Lower lobe of right lung (tissue), 2 donors: Measurements from ENCODE around the gene GTF3C5. TPM values are rescaled to one million over a fixed set of nuclear protein-coding genes. Genes with fewer than 3 reads are reported as not detected.

Experiments used
- ATAC-seq, 2 donors: fragments of 200-7000 bp; cut with Tn5 transposase; one replicate each; pipeline ENCODE4 v1.9.1; 2020 to 2022; ENCODE audit warnings: mild to moderate bottlenecking in 2 of 2, moderate library complexity in 2 of 2
- DNase-seq: peaks from one replicate; pipeline ENCODE4 v3.0.0-alpha.2; 2020
- H3K27ac ChIP-seq: fragments of 200-600 bp; one replicate; pipeline ENCODE4 v1.8.0; 2022
- H3K27me3 ChIP-seq: fragments of 200-600 bp; one replicate; pipeline ENCODE4 v1.8.0; 2022; ENCODE audit warnings: low read depth
- H3K36me3 ChIP-seq: fragments of 200-600 bp; one replicate; pipeline ENCODE4 v1.8.0; 2022; ENCODE audit warnings: mild to moderate bottlenecking
- H3K4me1 ChIP-seq: fragments of 200-600 bp; one replicate; pipeline ENCODE4 v1.8.0; 2022
- H3K4me3 ChIP-seq: fragments of 200-600 bp; one replicate; pipeline ENCODE4 v1.8.0; 2022; ENCODE audit warnings: mild to moderate bottlenecking
- H3K9me3 ChIP-seq: fragments of 200-600 bp; one replicate; pipeline ENCODE4 v1.8.0; 2022
- CTCF ChIP-seq: fragments of 200-600 bp; IDR thresholded peaks from one replicate; pipeline ENCODE4 v1.8.0; 2022; ENCODE audit warnings: antibody characterized with exemption, mild to moderate bottlenecking
- intact Hi-C: fragments of 100-400 bp; cut with DNase I; formaldehyde crosslinking; loops from one replicate; pipeline ENCODE4 v1.11.0; 2022
- total RNA-seq: library from RNA; stranded (reverse); fragmentation: NEBNext Ultra II Directional; extraction: Animal tissue kit (Norgen Biotek cat#: 25700); gene quantifications from one replicate; pipeline ENCODE4 v1.2.1, GENCODE V29; 2021
- donor health status: DM: no; HTN: yes; CAD: no; lungs with severe emphysema.

The GTF3C5 gene
- total RNA-seq, 1 donor from 2014 or later, result 44.8 TPM

- H3K27me3 ChIP-seq, result no peaks in the 10 kb centered on the region
- H3K4me1 ChIP-seq, result no peaks in the 10 kb centered on the region
- H3K4me3 ChIP-seq, result no peak overlapping the region
- intact Hi-C loops, result no loop called here
- ATAC-seq, result no peak
- H3K27ac ChIP-seq, result no peak overlapping the region
- DNase-seq, result no peak
- H3K36me3 ChIP-seq, result no peaks in the 10 kb centered on the region
- no peak for TF ChIP-seq CTCF
- H3K9me3 ChIP-seq, result no peaks in the 10 kb centered on the region
Observed at GRCh38 chr9:133086894-133087293, 56.1 kb downstream of the GTF3C5 start.

GRCh38 chr9:133087429-133088145 lies 56.8 kb downstream of the GTF3C5 start:
- no peak overlapping the region for H3K4me3 ChIP-seq
- ATAC-seq (peak in 1 of 2 donors; percentile 8), DNase-seq (no peak)
- intact Hi-C loops, result no loop called here
- H3K36me3 ChIP-seq, result no peaks in the 10 kb centered on the region
- H3K4me1 ChIP-seq, result no peaks in the 10 kb centered on the region
- no peaks in the 10 kb centered on the region for H3K9me3 ChIP-seq
- H3K27ac ChIP-seq, result no peak overlapping the region
- H3K27me3 ChIP-seq, result no peaks in the 10 kb centered on the region
- no peak for TF ChIP-seq CTCF

GRCh38 chr9:133088146-133088750 lies 57.5 kb downstream of the GTF3C5 start:
- no peaks in the 10 kb centered on the region for H3K9me3 ChIP-seq
- no peak overlapping the region for H3K4me3 ChIP-seq
- H3K36me3 ChIP-seq, result no peaks in the 10 kb centered on the region
- H3K4me1 ChIP-seq, result no peaks in the 10 kb centered on the region
- no peaks in the 10 kb centered on the region for H3K27me3 ChIP-seq
- no peak for TF ChIP-seq CTCF
- ATAC-seq (no peak), DNase-seq (no peak)
- intact Hi-C loops, result no loop called here
- no peak overlapping the region for H3K27ac ChIP-seq

GRCh38 chr9:133088756-133089155 lies 58.0 kb downstream of the GTF3C5 start:
- H3K27ac ChIP-seq, result no peak overlapping the region
- intact Hi-C loops, result no loop called here

GRCh38 chr9:133089271-133089671 lies 58.5 kb downstream of the GTF3C5 start:
- DNase-seq (no peak), ATAC-seq (no peak)
- no peak overlapping the region for H3K4me3 ChIP-seq
- no peaks in the 10 kb centered on the region for H3K36me3 ChIP-seq
- no peaks in the 10 kb centered on the region for H3K27me3 ChIP-seq
- intact Hi-C loops, result no loop called here
- TF ChIP-seq CTCF, result no peak
- H3K27ac ChIP-seq, result no peak overlapping the region
- H3K9me3 ChIP-seq, result no peaks in the 10 kb centered on the region
- no peaks in the 10 kb centered on the region for H3K4me1 ChIP-seq

More at GRCh38 chr9:133088756-133089155, 58.0 kb downstream of the GTF3C5 start:
- H3K4me3 ChIP-seq, result no peak overlapping the region
- H3K4me1 ChIP-seq, result no peaks in the 10 kb centered on the region
- no peaks in the 10 kb centered on the region for H3K27me3 ChIP-seq
- ATAC-seq (no peak), DNase-seq (no peak)
- H3K9me3 ChIP-seq, result no peaks in the 10 kb centered on the region
- TF ChIP-seq CTCF, result no peak
- H3K36me3 ChIP-seq, result no peaks in the 10 kb centered on the region
